Measurements from ENCODE around the gene PCMT1.
"Not testable (repeated sequence)": the region's sequence is repeated elsewhere in the genome, so short reads cannot be mapped to it uniquely, and the experiment has no call there.

DNA sequence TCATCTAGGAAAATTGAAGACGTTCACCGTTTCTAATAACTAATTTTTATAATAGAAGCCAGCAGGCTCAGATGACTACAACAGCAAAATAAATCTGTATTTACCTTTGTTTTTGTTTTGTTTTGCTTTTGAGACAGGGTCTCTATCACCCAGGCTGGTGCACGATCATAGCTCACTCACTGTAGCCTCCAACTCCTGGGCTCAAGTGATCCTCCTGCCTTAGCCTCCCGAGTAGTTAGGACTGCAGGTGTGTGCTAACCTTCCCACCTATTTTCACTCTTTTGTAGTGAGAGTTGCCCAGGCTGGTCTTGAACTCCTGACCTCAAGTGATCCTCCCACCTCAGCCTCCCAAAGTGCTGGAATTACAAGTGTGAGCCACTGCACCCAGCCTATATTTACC is 104.5 kb downstream of the PCMT1 start:
- not testable (repeated sequence) for TF ChIP-seq POLR2A (IDR thresholded peaks at IDR 0.05); POLR2AphosphoS5 (IDR thresholded peaks at IDR 0.05; ENCODE audit: insufficient read depth in 1 of 2, low read depth in 1 of 2)
- TF ChIP-seq, protein P1, sequence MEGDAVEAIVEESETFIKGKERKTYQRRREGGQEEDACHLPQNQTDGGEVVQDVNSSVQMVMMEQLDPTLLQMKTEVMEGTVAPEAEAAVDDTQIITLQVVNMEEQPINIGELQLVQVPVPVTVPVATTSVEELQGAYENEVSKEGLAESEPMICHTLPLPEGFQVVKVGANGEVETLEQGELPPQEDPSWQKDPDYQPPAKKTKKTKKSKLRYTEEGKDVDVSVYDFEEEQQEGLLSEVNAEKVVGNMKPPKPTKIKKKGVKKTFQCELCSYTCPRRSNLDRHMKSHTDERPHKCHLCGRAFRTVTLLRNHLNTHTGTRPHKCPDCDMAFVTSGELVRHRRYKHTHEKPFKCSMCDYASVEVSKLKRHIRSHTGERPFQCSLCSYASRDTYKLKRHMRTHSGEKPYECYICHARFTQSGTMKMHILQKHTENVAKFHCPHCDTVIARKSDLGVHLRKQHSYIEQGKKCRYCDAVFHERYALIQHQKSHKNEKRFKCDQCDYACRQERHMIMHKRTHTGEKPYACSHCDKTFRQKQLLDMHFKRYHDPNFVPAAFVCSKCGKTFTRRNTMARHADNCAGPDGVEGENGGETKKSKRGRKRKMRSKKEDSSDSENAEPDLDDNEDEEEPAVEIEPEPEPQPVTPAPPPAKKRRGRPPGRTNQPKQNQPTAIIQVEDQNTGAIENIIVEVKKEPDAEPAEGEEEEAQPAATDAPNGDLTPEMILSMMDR (IDR thresholded peaks at IDR 0.05): not testable (repeated sequence)
